ENCODE data around the gene ENOX1.

ENOX1 gene

DNA sequence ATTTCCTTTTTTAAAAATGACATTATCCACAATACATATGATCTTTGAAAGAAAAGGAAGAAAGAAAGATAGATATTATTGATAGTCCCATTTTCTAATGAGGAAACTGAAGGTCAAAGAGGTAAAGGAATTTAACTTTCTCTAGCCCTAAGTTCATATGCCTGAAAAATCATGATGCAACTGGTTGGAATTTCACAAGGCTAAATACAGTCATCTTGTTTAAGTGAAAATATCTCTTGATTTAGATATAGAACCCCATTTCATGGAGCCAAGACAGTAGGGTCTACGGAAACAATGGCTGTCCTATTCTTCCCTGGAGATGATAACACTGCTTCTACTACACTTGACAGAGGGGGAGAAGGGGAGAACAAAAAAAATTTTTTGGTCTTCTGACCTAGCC is 397.2 kb downstream of the ENOX1 start:
- no peak for DNase-seq (ENCODE audit: low read depth in 2 of 2)

DNA sequence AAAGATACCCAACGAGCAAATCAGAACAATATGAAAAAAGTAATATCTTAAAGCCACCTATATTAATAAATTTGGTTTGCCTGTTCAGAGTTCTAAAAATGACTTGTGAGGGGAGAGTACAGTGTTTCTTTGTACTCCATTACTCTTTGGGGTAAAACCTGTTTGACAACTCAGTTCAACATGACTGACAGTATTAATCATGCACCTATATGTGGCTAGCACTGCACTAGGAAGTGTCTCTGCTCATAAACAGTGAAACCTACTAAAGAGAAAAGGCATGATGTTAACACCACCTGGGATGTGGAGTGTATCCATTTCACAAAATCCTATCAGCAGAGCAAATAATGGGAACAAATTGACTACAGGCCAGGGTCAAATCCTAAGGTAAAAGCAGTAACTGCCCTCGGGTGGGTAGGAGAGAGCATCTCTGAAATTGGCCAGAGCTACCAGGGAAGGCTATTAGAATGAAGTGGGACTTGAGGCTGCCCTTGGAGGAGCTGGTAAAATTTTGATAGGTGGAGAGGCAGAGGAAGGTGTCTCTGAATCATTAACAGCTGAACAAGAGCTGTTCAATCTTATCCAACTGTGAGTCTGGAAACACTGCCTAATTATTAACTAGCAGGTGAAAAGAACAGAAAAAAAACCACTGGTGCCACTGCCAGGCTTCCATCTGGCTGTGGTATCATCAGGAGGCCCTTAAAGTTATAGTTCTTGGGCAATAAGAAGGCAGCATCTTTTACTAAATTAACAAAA is 398.3 kb downstream of the ENOX1 start:
- no peak for DNase-seq (ENCODE audit: low read depth in 2 of 2)

DNA sequence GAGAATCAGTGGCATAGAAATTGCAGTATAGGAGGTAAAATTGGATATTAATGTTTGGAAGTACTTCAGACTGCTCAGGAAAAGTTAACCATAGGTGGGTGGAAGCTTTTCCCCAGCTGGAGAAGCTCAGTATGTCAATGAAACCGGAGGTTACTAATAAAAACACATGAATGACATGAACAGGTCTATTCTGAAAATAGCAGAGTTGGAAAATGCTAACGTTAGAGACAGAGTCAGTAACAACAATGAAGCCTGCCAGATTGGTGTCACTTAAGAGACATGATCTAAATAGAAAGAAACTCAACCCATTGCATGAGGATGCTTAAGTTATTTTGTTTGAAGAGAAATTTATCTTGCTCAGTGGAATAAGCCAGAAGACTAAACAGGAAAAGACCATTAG is 398.9 kb downstream of the ENOX1 start:
- DNase-seq (ENCODE audit: low read depth in 2 of 2) = no peak

DNA sequence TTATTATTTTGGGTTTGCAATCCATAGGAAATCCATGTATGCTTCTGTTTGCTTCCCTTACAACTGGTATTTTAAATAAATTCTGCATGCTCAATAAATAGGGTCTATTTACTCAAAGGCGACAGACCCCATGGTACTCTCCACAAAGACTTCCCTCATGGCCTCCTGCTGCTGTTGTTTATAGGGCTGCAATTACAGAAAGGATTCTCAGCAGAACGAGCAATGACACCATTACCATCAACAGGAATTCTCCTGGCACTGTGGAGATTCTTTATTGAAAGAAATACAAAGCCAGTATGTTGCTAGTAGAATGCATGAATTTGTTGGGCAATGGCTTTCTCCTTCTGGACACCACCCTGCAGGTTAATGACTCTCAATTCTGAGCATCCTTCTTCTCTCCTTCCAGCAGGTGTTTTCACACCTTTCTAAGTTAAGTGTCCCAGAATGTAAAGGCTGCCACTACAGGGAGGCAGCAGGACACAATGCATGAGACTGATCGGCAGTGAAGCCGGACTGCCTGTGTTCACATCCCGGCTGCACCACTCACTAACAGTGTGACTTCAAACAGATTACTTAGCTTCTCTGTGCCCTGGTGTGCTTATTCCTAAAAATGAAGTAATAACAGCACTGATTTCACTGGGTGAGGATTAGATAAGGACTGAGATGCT is 403.1 kb downstream of the ENOX1 start:
- DNase-seq (ENCODE audit: low read depth in 2 of 2) = no peak

GRCh38 chr13:43379738-43380137 is 407.0 kb downstream of the ENOX1 start:
- DNase-seq (ENCODE audit: low read depth in 2 of 2) = no peak

DNA sequence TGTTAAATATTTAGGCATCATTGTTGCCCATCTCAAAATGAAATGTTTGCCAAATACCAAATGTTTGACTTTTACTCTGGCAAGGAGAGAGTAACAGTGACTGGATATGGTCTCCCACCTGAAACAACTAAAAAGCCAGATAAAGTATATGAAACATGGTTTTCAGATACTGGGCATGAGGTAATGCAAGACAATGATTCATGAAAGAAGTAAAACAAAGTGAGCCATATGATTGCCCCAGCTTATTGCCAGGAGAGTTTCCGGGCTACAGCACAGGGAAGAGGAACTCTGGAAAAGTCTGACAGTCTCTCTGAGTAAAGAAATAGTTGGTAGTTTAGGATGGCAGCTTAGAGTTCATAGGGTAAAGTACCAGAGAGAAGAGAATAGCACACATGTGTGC is 408.8 kb downstream of the ENOX1 start:
- DNase-seq (ENCODE audit: low read depth in 2 of 2) = no peak

DNA sequence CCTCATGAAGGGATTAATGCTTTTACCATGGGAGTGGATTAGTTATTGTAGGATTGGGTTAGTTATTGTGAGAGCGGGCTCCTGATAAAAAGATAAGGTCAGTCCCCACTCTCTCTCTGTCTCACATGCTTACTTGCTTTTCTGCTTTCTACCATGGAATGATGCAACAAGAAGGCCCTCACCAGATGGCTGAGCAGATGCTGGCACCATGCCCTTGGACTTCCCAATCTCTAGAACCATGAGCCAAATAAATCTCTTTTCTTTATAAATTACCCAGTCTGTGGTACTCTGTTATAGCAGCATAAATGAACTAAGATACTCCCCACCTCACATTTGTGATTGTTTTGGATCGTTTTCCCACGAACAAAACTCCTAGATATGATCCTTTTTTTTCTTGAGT is 409.6 kb downstream of the ENOX1 start:
- DNase-seq (ENCODE audit: low read depth in 2 of 2) = no peak

DNA sequence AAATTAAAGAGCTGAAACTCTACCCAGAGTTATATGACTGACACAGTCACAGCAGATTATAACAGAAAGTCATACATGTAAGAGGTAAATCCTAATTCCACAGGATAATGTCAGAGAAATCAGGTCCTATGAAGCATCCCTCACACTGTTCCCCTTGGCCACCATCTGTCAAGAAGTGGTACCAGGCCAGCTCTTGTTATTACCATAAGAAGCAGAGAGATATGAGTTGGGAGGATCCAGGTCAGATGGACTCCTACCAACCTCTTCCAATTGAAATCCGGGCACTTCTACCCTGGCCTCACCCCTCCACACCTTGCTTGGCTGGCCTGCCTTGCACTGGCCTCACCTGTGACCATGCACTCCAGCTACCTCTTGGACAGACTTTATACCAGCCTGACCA is 410.2 kb downstream of the ENOX1 start:
- no peak for DNase-seq (ENCODE audit: low read depth in 2 of 2)

DNA sequence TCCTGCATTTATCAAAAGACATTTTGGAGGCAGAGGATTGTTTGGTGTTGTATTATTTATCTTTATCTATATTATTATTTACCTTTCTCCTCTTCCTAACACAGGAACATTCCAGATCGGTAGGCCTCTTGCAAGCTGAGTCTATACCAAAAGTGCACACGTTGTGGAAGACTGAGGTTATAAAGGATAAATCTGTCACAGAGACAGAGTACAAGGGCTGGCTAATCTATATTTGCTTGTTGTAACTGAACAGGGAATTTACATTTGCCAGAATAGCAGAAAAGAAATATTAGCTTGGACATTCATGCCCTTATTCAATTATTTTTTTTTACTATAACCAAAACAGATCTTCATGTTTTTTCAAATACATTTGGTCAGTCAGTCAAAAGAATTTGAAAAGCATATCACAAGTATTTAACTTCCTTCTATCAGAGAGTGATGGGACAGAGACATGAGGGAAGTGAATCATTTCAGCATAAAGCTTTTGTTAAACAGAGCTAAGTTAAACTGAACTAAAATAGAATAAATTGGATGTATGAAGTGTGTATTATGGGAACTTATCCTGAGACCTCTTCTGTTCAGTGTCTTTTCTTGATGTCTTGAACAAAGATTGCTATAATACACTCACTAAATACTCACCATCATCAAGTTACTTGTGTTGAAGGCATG is 410.8 kb downstream of the ENOX1 start:
- DNase-seq (ENCODE audit: low read depth in 2 of 2) = no peak

- no peak for DNase-seq (ENCODE audit: low read depth in 2 of 2)
These were observed 412.2 kb downstream of the ENOX1 start for GRCh38 chr13:43374621-43375020.

GRCh38 chr13:43373400-43373799 is 413.4 kb downstream of the ENOX1 start:
- no peak for DNase-seq (ENCODE audit: low read depth in 2 of 2)

- DNase-seq (ENCODE audit: low read depth in 2 of 2) = no peak
These were observed 415.9 kb downstream of the ENOX1 start for GRCh38 chr13:43370842-43371241.

GRCh38 chr13:43369319-43369718 is 417.5 kb downstream of the ENOX1 start:
- DNase-seq (ENCODE audit: low read depth in 2 of 2) = no peak

DNA sequence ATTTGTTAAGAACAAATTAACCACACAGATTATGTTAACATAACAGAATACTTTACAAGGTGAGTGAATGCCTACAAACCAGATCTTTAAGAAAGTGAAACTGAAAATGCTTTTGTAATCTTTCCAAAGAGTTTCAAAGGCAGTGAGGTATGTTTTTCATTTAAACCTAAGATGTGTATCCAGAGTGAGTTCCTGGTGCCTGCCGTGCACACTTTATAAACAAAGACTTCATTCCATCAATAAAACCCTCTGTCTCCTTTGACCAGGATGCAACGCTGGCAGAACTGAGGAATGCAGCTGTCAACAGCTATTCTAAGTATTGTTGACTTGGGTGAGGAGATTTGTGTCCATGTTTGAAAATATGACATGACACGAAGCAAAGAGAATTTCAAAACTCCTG is 418.8 kb downstream of the ENOX1 start:
- no peak for DNase-seq (ENCODE audit: low read depth in 2 of 2)

DNA sequence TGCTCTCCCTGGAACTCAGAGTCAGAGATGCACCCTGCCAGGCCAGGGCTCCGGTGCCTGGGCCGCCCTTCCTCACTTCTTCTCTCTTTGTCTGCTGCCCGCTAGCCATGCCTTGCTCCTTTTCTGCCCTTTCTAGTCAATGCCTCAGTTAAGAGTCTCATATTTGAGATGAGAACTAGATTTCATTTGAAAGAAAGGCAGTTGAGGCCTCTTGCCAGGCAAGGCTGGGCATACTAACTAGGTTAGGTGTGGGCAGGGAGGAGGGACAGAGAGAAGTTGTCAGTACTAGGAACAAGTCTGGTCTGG is 421.8 kb downstream of the ENOX1 start:
- no peak for DNase-seq (ENCODE audit: low read depth in 2 of 2)

- DNase-seq (ENCODE audit: low read depth in 2 of 2) = no peak
These were observed 422.3 kb downstream of the ENOX1 start for GRCh38 chr13:43364210-43365038.

DNA sequence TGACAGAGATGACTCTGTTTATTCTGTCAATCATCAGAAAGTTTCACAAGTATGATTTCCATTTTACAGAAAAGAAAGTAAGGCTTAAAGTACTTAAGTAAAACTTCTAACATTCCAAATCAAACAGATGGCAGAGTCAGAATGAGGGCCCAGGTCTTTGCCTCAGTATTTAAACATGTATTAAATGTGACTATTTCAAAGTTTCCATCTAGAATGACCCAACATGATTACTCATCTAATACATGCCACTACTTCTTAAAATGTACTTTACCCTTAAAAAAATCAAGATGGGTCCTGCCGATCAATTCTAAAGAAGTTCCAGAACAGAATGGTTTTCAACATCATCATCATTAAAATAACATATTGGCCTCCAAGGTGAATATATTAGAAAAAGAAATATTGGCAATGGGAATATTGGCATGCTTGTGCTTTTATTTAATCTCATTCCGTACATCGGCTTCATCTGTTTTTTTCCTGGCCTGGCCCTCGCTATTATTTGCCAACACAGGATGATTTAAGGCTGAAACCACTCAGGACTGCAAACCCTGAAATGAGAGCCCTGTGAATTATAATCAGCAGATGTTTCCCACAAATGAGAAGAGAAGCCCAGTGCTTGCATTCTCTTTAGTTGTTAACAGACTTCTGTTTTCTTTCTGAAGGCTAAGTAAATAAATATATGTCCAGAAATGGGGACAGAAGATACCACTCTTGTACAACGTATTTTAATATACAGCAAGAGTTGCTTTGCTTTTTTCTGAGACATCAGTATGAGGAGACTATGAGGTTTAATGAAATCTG is 423.4 kb downstream of the ENOX1 start:
- no peak for DNase-seq (ENCODE audit: low read depth in 2 of 2)

GRCh38 chr13:43362556-43362955 is 424.2 kb downstream of the ENOX1 start:
- DNase-seq (ENCODE audit: low read depth in 2 of 2) = no peak

GRCh38 chr13:43360892-43361610 is 425.7 kb downstream of the ENOX1 start:
- no peak for DNase-seq (ENCODE audit: low read depth in 2 of 2)

GRCh38 chr13:43360171-43360570 is 426.6 kb downstream of the ENOX1 start:
- DNase-seq (ENCODE audit: low read depth in 2 of 2) = no peak

GRCh38 chr13:43359536-43359935 is 427.2 kb downstream of the ENOX1 start:
- DNase-seq (ENCODE audit: low read depth in 2 of 2) = no peak
